HEK293T (cell line): ENCODE measurements around the gene IFIT1.
"Not testable (repeated sequence)": the region's sequence is repeated elsewhere in the genome, so short reads cannot be mapped to it uniquely, and the experiment has no call there.

Experiments used
- CTCF ChIA-PET: fragments of 350-600 bp; formaldehyde crosslinking; extraction: SDS; loops from one replicate; lab custom pipeline; 2021; ENCODE audit warnings: antibody characterized with exemption, inconsistent platforms; lab: Yijun Ruan, JAX
- POLR2A ChIA-PET: fragments of 350-600 bp; formaldehyde crosslinking; extraction: SDS; loops from one replicate; lab custom pipeline; 2020; ENCODE audit warnings: antibody characterized with exemption, inconsistent platforms; lab: Yijun Ruan, JAX
- DNase-seq: peaks from one replicate; pipeline ENCODE4 v3.0.0; 2012; ENCODE audit warnings: mixed read lengths; ENCODE audit errors: extremely low spot score
- ARNT ChIP-seq: fragments of 450-650 bp; IDR thresholded peaks from 2 replicates; pipeline ENCODE4 v1.6.1; 2017; ENCODE audit warnings: mild to moderate bottlenecking
- BHLHE40 ChIP-seq: fragments of 450-650 bp; IDR thresholded peaks from 2 replicates; pipeline ENCODE4 v1.6.1; 2016; ENCODE audit warnings: mild to moderate bottlenecking, moderate library complexity, borderline replicate concordance
- CTBP1 ChIP-seq: fragments of 450-650 bp; IDR thresholded peaks from 2 replicates; pipeline ENCODE4 v1.6.1; 2016; ENCODE audit warnings: borderline replicate concordance
- ELF4 ChIP-seq: fragments of 450-650 bp; IDR thresholded peaks from 2 replicates; pipeline ENCODE4 v1.6.1; 2017; ENCODE audit warnings: antibody characterized with exemption
- FOXA1 ChIP-seq: fragments of 450-650 bp; IDR thresholded peaks from 2 replicates; pipeline ENCODE4 v1.6.1; 2016; ENCODE audit warnings: mild to moderate bottlenecking
- FOXK2 ChIP-seq: fragments of 450-650 bp; IDR thresholded peaks from 2 replicates; pipeline ENCODE4 v1.6.1; 2016; ENCODE audit warnings: mild to moderate bottlenecking
- FOXM1 ChIP-seq: fragments of 450-650 bp; IDR thresholded peaks from 2 replicates; pipeline ENCODE4 v1.6.1; 2017; ENCODE audit warnings: mild to moderate bottlenecking, borderline replicate concordance
- HDGF ChIP-seq: fragments of 450-650 bp; IDR thresholded peaks from 2 replicates; pipeline ENCODE4 v1.6.1; 2017; ENCODE audit warnings: antibody characterized with exemption, borderline replicate concordance
- L3MBTL2 ChIP-seq: fragments of 450-650 bp; conservative IDR thresholded peaks from 2 replicates; pipeline ENCODE4 v1.6.1; 2016; ENCODE audit warnings: mild to moderate bottlenecking
- LEF1 ChIP-seq: fragments of 450-650 bp; IDR thresholded peaks from 2 replicates; pipeline ENCODE4 v1.6.1; 2017; ENCODE audit warnings: mild to moderate bottlenecking, borderline replicate concordance
- NFRKB ChIP-seq: fragments of 450-650 bp; IDR thresholded peaks from 2 replicates; pipeline ENCODE4 v1.6.1; 2016; ENCODE audit warnings: mild to moderate bottlenecking, moderate library complexity
- SP1 ChIP-seq: fragments of 450-650 bp; IDR thresholded peaks from 2 replicates; pipeline ENCODE4 v1.6.1; 2017
- SUZ12 ChIP-seq: fragments of 450-650 bp; IDR thresholded peaks from 2 replicates; pipeline ENCODE4 v1.6.1; 2016; ENCODE audit warnings: mild to moderate bottlenecking
- TARDBP ChIP-seq: fragments of 450-650 bp; IDR thresholded peaks from 2 replicates; pipeline ENCODE4 v1.6.1; 2016
- ZNF384 ChIP-seq: fragments of 450-650 bp; IDR thresholded peaks from 2 replicates; pipeline ENCODE4 v1.6.1; 2016
- TF ChIP-seq, protein P1 (sequence below): fragments of 450-650 bp; IDR thresholded peaks from 2 replicates; pipeline ENCODE4 v1.6.1; 2016

IFIT1 gene

DNA sequence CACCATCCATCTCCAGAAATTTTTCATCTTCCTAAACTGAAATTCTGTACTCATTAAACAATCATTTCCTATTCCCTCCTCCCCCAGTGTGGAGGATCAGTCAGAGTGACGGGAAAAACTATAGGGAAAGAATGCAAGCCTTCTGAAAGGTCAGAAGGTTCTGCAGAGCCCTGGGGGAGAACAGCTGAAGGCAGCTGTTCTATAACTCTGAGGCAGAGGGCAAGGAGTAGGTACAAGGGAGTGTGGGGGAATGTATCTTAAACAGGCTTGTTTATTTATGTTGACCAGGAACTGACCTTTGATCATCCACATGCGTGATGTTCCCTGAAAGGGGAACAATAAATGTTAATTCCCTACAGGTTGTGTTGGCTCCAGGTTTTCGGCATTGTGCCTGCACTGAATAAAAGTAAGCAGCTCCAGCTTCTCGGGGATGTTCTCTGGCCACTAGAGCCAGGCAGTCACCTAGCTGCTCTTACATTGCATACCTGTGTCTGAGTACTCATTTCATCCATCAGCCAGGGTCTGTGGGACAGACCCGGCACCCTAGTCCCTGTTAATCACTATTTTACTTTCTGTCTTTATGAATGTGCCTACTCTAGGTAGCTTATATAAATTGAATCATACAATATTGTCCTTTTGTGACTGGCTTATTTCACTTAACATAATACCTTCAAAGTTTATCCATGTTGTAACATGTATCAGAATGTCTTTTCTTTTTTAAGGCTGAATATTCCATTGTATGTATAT is 5.8 kb downstream of the IFIT1 start:
- ChIA-PET POLR2A (no interaction called here), CTCF (no interaction called here)
- TF ChIP-seq FOXK2 (no peak), NFRKB (no peak), BHLHE40 (no peak), ARNT (no peak), FOXA1 (no peak), TARDBP (no peak), CTBP1 (no peak), HDGF (no peak), ELF4 (no peak), FOXM1 (no peak), LEF1 (no peak), ZNF384 (no peak), SUZ12 (no peak), L3MBTL2 (no peak), SP1 (no peak)
- TF ChIP-seq, protein P1, sequence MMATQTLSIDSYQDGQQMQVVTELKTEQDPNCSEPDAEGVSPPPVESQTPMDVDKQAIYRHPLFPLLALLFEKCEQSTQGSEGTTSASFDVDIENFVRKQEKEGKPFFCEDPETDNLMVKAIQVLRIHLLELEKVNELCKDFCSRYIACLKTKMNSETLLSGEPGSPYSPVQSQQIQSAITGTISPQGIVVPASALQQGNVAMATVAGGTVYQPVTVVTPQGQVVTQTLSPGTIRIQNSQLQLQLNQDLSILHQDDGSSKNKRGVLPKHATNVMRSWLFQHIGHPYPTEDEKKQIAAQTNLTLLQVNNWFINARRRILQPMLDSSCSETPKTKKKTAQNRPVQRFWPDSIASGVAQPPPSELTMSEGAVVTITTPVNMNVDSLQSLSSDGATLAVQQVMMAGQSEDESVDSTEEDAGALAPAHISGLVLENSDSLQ, result no peak
- no peak for DNase-seq

GRCh38 chr10:89399956-89400355 is 7.5 kb downstream of the IFIT1 start:
- ChIA-PET POLR2A (no interaction called here), CTCF (no interaction called here)
- DNase-seq, result no peak
- no peak for TF ChIP-seq FOXM1
- TF ChIP-seq, protein P1, result no peak
- TF ChIP-seq SP1, result no peak
- TF ChIP-seq ELF4, result no peak

DNA sequence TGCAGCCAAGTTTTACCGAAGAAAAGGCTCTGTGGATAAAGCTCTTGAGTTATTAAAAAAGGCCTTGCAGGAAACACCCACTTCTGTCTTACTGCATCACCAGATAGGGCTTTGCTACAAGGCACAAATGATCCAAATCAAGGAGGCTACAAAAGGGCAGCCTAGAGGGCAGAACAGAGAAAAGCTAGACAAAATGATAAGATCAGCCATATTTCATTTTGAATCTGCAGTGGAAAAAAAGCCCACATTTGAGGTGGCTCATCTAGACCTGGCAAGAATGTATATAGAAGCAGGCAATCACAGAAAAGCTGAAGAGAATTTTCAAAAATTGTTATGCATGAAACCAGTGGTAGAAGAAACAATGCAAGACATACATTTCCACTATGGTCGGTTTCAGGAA is 10.6 kb downstream of the IFIT1 start:
- CTCF ChIA-PET, result no interaction called here
- DNase-seq, result no peak
- TF ChIP-seq BHLHE40 (no peak), TARDBP (no peak), HDGF (no peak), ARNT (no peak), NFRKB (no peak), LEF1 (no peak)
- POLR2A ChIA-PET, result interaction anchor here (2.0 kb wide), 1 partner anchor 11 kb away, joined by 6 read pairs; the partner anchor contains the start of gene IFIT5

- CTCF ChIA-PET, result interaction anchor here (0.6 to 0.7 kb wide), 4 partner anchors 8 to 1923 kb away, joined by 4 to 8 read pairs (median 6); no protein-coding TSS in a partner anchor
- POLR2A ChIA-PET, result no interaction called here
- no peak for TF ChIP-seq ZNF384
- TF ChIP-seq HDGF, result no peak
- no peak for TF ChIP-seq FOXM1
- no peak for TF ChIP-seq FOXK2
- TF ChIP-seq BHLHE40, result no peak
- TF ChIP-seq, protein P1, result no peak
- TF ChIP-seq ELF4, result no peak
- TF ChIP-seq L3MBTL2, result no peak
- no peak for TF ChIP-seq LEF1
- TF ChIP-seq TARDBP, result no peak
- TF ChIP-seq ARNT, result no peak
- no peak for TF ChIP-seq CTBP1
- TF ChIP-seq FOXA1, result no peak
- no peak for TF ChIP-seq SP1
- TF ChIP-seq SUZ12, result no peak
- TF ChIP-seq NFRKB, result no peak
- DNase-seq, result no peak
Observed at GRCh38 chr10:89404104-89405047, 12.0 kb downstream of the IFIT1 start.

GRCh38 chr10:89406178-89406577 is 13.8 kb downstream of the IFIT1 start:
- CTCF ChIA-PET, result not testable (repeated sequence)

GRCh38 chr10:89407792-89408191 is 15.4 kb downstream of the IFIT1 start:
- CTCF ChIA-PET, POLR2A ChIA-PET, DNase-seq: not testable (repeated sequence)

More at GRCh38 chr10:89406178-89406577, 13.8 kb downstream of the IFIT1 start:
- DNase-seq, POLR2A ChIA-PET: not testable (repeated sequence)

- POLR2A ChIA-PET, DNase-seq, CTCF ChIA-PET: not testable (repeated sequence)
Observed at GRCh38 chr10:89409282-89409681, 16.9 kb downstream of the IFIT1 start.

DNA sequence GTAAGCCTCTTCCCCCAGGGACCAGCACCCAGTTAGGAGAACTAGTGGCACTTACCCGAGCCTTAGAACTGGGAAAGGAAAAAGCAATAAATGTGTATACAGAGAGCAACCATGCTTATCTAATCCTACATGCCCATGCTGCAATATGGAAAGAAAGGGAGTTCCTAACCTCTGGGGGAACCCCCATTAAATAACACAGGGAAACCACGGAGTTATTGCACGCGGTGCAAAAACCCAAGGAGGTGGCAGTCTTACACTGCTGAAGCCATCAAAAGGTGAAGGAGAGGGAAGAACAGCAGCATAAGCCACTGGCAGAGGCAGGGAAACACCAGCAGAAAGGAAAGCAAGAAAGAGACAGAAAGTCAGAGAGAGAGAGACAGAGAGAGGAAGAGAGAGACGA is 18.1 kb downstream of the IFIT1 start:
- DNase-seq, POLR2A ChIA-PET, CTCF ChIA-PET: not testable (repeated sequence)

GRCh38 chr10:89411135-89411534 is 18.7 kb downstream of the IFIT1 start:
- CTCF ChIA-PET, DNase-seq, POLR2A ChIA-PET: not testable (repeated sequence)

- CTCF ChIA-PET, result interaction anchor here (0.9 kb wide), 1 partner anchor 9 kb away, joined by 4 read pairs; no protein-coding TSS in a partner anchor
- DNase-seq, POLR2A ChIA-PET: not testable (repeated sequence)
Observed at GRCh38 chr10:89412276-89412675, 19.9 kb downstream of the IFIT1 start.
